HG02885 (cell line): ENCODE measurements around the gene FNDC3A.

Experiments used
- ATAC-seq: cut with Tn5 transposase; IDR thresholded peaks from one replicate; pipeline ENCODE4 v1.9.1; 2021; ENCODE audit warnings: mild to moderate bottlenecking; ENCODE audit not compliant: unreplicated experiment, poor library complexity

The FNDC3A gene

GRCh38 chr13:49213539-49213938 lies 237.8 kb downstream of the FNDC3A start:
- ATAC-seq: no peak

GRCh38 chr13:49213997-49214916 lies 238.5 kb downstream of the FNDC3A start:
- no peak for ATAC-seq

- peak; percentile 58 for ATAC-seq
Observed at GRCh38 chr13:49214917-49215376, 239.2 kb downstream of the FNDC3A start.

GRCh38 chr13:49216334-49216733 lies 240.6 kb downstream of the FNDC3A start:
- ATAC-seq: no peak

GRCh38 chr13:49217962-49218492 lies 242.3 kb downstream of the FNDC3A start:
- no peak for ATAC-seq

GRCh38 chr13:49218493-49219051 lies 242.9 kb downstream of the FNDC3A start:
- no peak for ATAC-seq

GRCh38 chr13:49219647-49220035 lies 243.9 kb downstream of the FNDC3A start:
- no peak for ATAC-seq

- ATAC-seq: no peak
Observed at GRCh38 chr13:49220036-49220855, 244.5 kb downstream of the FNDC3A start, which contains the start of gene MLNR. TSS of gene MLNR (plus strand) at chr13:49220338. CDS start at chr13:49220338, 0 bp downstream.

GRCh38 chr13:49220856-49221589 lies 245.3 kb downstream of the FNDC3A start:
- ATAC-seq: no peak

GRCh38 chr13:49221590-49221965 lies 245.9 kb downstream of the FNDC3A start:
- ATAC-seq: no peak

- ATAC-seq: no peak
Observed at GRCh38 chr13:49225223-49226042, 249.7 kb downstream of the FNDC3A start.

- no peak for ATAC-seq
Observed at GRCh38 chr13:49226613-49227012, 250.9 kb downstream of the FNDC3A start.

GRCh38 chr13:49234741-49235140 lies 259.0 kb downstream of the FNDC3A start:
- ATAC-seq: no peak

GRCh38 chr13:49235856-49236431 lies 260.2 kb downstream of the FNDC3A start:
- ATAC-seq: no peak

GRCh38 chr13:49238621-49239020 lies 262.9 kb downstream of the FNDC3A start:
- ATAC-seq: no peak

- ATAC-seq: peak; percentile 84
Observed at GRCh38 chr13:49240017-49240416, 264.3 kb downstream of the FNDC3A start.

GRCh38 chr13:49241296-49241695 lies 265.6 kb downstream of the FNDC3A start:
- ATAC-seq: no peak

- no peak for ATAC-seq
Observed at GRCh38 chr13:49245101-49245500, 269.4 kb downstream of the FNDC3A start.
